HCT116 (cell line): ENCODE results near the gene SPCS2. TPM values are rescaled to one million over a fixed set of nuclear protein-coding genes. Genes with fewer than 3 reads are reported as not detected.

Source experiments
- ATAC-seq: fragments of 200-7000 bp; cut with Tn5 transposase; 2 replicates; pipeline ENCODE4 v1.9.1; 2020; ENCODE audit warnings: mild to moderate bottlenecking, moderate library complexity
- BruUV-seq: library from RNA; stranded (reverse); fragments of 400-500 nt; replicated peaks from 2 replicates; lab custom pipeline; 2021; lab: Mats Ljungman, UMichigan
- CTCF ChIA-PET: fragments of 300-600 bp; sonication (Branson Sonifier 250); formaldehyde crosslinking; loops from one replicate; lab custom pipeline; 2021; ENCODE audit warnings: antibody characterized with exemption; lab: Charles Lee
- POLR2A ChIA-PET: fragments of 300-600, 350-600 bp; sonication (Branson Sonifier 250); formaldehyde crosslinking; loops from one replicate; lab custom pipeline; 2021; ENCODE audit warnings: antibody characterized with exemption; lab: Charles Lee
- RAD21 ChIA-PET, 2 experiments: fragments of 300-600 bp; sonication (Branson Sonifier 250); formaldehyde crosslinking; loops; one replicate each; lab custom pipeline; 2023; ENCODE audit warnings: low total read pairs in 2 of 2; ENCODE audit not compliant: uncharacterized antibody in 2 of 2, unreplicated experiment in 2 of 2, low non-redundant PET in 1 of 2; lab: Charles Lee
- DNase-seq: peaks from one replicate; pipeline ENCODE4 v3.0.0-alpha.2; 2010; ENCODE audit warnings: low read depth, low spot score
- H2AFZ ChIP-seq: fragments of 200-600 bp; shearing (Covaris generic), sonication (generic); 2 replicates; pipeline ENCODE4 v1.6.1; 2017; ENCODE audit warnings: low read depth, mixed run types, mixed read lengths, antibody characterized with exemption, low read length; ENCODE audit not compliant: poor library complexity, severe bottlenecking
- H3K27ac ChIP-seq: 2 replicates; pipeline ENCODE4 v1.5.1; 2012; ENCODE audit warnings: low read depth, low read length
- H3K27me3 ChIP-seq: fragments of 200-600 bp; sonication (generic); 2 replicates; pipeline ENCODE4 v1.6.1; 2016; ENCODE audit warnings: mixed run types, low read length, mixed read lengths; ENCODE audit not compliant: insufficient read depth
- H3K36me3 ChIP-seq, 2 experiments: fragments of 200-500 bp in 1 of 2; fragments of 200-600 bp in 1 of 2; sonication (Bioruptor generic) in 1 of 2; sonication (generic) in 1 of 2; 2 replicates each; pipeline versions ENCODE4 v1.5.1 to v1.6.1; 2014 to 2016; ENCODE audit warnings: low read length in 2 of 2, inconsistent platforms in 1 of 2, mixed read lengths in 1 of 2, mixed run types in 1 of 2; ENCODE audit not compliant: insufficient read depth in 2 of 2, control insufficient read depth in 1 of 2
- H3K4me1 ChIP-seq, 2 experiments: fragments of 200-600 bp in 1 of 2; sonication (generic) in 1 of 2; 2 replicates each; pipeline versions ENCODE4 v1.5.1 to v1.6.1; 2012 to 2017; ENCODE audit warnings: low read length in 2 of 2, inconsistent platforms in 1 of 2, mild to moderate bottlenecking in 1 of 2, mixed read lengths in 1 of 2, mixed run types in 1 of 2, moderate library complexity in 1 of 2; ENCODE audit not compliant: insufficient read depth in 2 of 2, control insufficient read depth in 1 of 2
- H3K4me2 ChIP-seq: fragments of 200-600 bp; sonication (generic); 2 replicates; pipeline ENCODE4 v1.6.1; 2017; ENCODE audit warnings: mixed run types, low read length, mixed read lengths
- H3K4me3 ChIP-seq, 2 experiments: fragments of 200-600 bp in 1 of 2; sonication (generic) in 1 of 2; replicated peaks in 1 of 2; 2 replicates each; pipeline ENCODE4 v1.5.1; 2011 to 2016; ENCODE audit warnings: low read length in 2 of 2, control low read depth in 1 of 2, low read depth in 1 of 2, mild to moderate bottlenecking in 1 of 2, mixed read lengths in 1 of 2, mixed run types in 1 of 2
- H3K79me2 ChIP-seq: fragments of 200-600 bp; sonication (generic); 2 replicates; pipeline ENCODE4 v1.6.1; 2017; ENCODE audit warnings: mild to moderate bottlenecking, mixed run types, low read length, moderate library complexity, mixed read lengths; ENCODE audit not compliant: insufficient read depth
- H3K9ac ChIP-seq: fragments of 200-600 bp; sonication (generic); 2 replicates; pipeline ENCODE4 v1.6.1; 2016; ENCODE audit warnings: low read length, mixed read lengths
- H3K9me2 ChIP-seq: fragments of 200-600 bp; sonication (generic), shearing (Covaris generic); 2 replicates; pipeline ENCODE4 v1.6.1; 2017; ENCODE audit warnings: mixed run types, mild to moderate bottlenecking, moderate library complexity; ENCODE audit not compliant: insufficient read depth
- H3K9me3 ChIP-seq, 2 experiments: fragments of 200-500 bp in 1 of 2; fragments of 200-600 bp in 1 of 2; sonication (Bioruptor generic) in 1 of 2; sonication (generic) in 1 of 2; 2 replicates each; pipeline ENCODE4 v1.6.1; 2014 to 2017; ENCODE audit warnings: low read length in 2 of 2, mixed read lengths in 2 of 2, inconsistent platforms in 1 of 2, low read depth in 1 of 2, mild to moderate bottlenecking in 1 of 2, mixed run types in 1 of 2, moderate library complexity in 1 of 2; ENCODE audit not compliant: control insufficient read depth in 1 of 2, insufficient read depth in 1 of 2
- H4K20me1 ChIP-seq: fragments of 200-600 bp; sonication (generic), shearing (Covaris generic); 2 replicates; pipeline ENCODE4 v1.6.1; 2017; ENCODE audit warnings: mixed run types, mild to moderate bottlenecking, moderate library complexity; ENCODE audit not compliant: insufficient read depth
- CBX3 ChIP-seq: IDR thresholded peaks from 2 replicates; pipeline ENCODE4 v1.6.1; 2012; ENCODE audit warnings: low read depth
- CEBPB ChIP-seq: IDR thresholded peaks from 2 replicates; pipeline ENCODE4 v1.6.1; 2012; ENCODE audit warnings: low read depth
- CTCF ChIP-seq, 3 experiments: fragments of 200-600 bp in 1 of 3; sonication (generic) in 1 of 3; IDR thresholded peaks in 2 of 3; conservative IDR thresholded peaks in 1 of 3; 2 replicates each; pipeline ENCODE4 v1.5.1; 2012 to 2017; ENCODE audit warnings: low read depth in 2 of 3, low read length in 2 of 3, antibody characterized with exemption in 1 of 3, borderline replicate concordance in 1 of 3, control low read depth in 1 of 3, mild to moderate bottlenecking in 1 of 3, mixed read lengths in 1 of 3, mixed run types in 1 of 3, moderate library complexity in 1 of 3; ENCODE audit not compliant: insufficient read depth in 1 of 3
- EGR1 ChIP-seq: IDR thresholded peaks from 2 replicates; pipeline ENCODE4 v1.6.1; 2012; ENCODE audit warnings: low read depth
- ELF1 ChIP-seq: IDR thresholded peaks from 2 replicates; pipeline ENCODE4 v1.6.1; 2012; ENCODE audit warnings: low read depth, borderline replicate concordance
- EZH2 ChIP-seq: fragments of 200-600 bp; sonication (generic); IDR thresholded peaks from 2 replicates; pipeline ENCODE4 v1.6.1; 2017; ENCODE audit warnings: antibody characterized with exemption, mixed run types
- EZH2phosphoT487 ChIP-seq: fragments of 200-600 bp; IDR thresholded peaks from 2 replicates; pipeline ENCODE4 v1.6.1; 2018; ENCODE audit warnings: antibody characterized with exemption, borderline replicate concordance
- FOSL1 ChIP-seq: IDR thresholded peaks from 2 replicates; pipeline ENCODE4 v1.6.1; 2012; ENCODE audit warnings: low read depth
- JUND ChIP-seq: IDR thresholded peaks from 2 replicates; pipeline ENCODE4 v1.6.1; 2012
- POLR2A ChIP-seq: IDR thresholded peaks from 2 replicates; pipeline ENCODE4 v1.7.0; 2011; ENCODE audit warnings: borderline replicate concordance; ENCODE audit not compliant: insufficient read depth, insufficient read length; ENCODE audit errors: extremely low read depth
- POLR2AphosphoS5 ChIP-seq: IDR thresholded peaks from 2 replicates; pipeline ENCODE4 v1.6.1; 2011; ENCODE audit warnings: mild to moderate bottlenecking, low read depth, low read length, moderate library complexity
- RAD21 ChIP-seq: IDR thresholded peaks from 2 replicates; pipeline ENCODE4 v1.6.1; 2012; ENCODE audit warnings: low read depth, mild to moderate bottlenecking
- SP1 ChIP-seq: IDR thresholded peaks from 2 replicates; pipeline ENCODE4 v1.6.1; 2012; ENCODE audit warnings: low read depth
- SRF ChIP-seq: IDR thresholded peaks from 2 replicates; pipeline ENCODE4 v1.6.1; 2012; ENCODE audit warnings: low read depth
- TCF7L2 ChIP-seq: IDR thresholded peaks from 2 replicates; pipeline ENCODE4 v1.7.0; 2011; ENCODE audit warnings: borderline replicate concordance, inconsistent platforms; ENCODE audit not compliant: insufficient read depth, insufficient read length; ENCODE audit errors: extremely low read depth
- YY1 ChIP-seq: IDR thresholded peaks from 2 replicates; pipeline ENCODE4 v1.6.1; 2011; ENCODE audit warnings: low read length, low read depth, moderate library complexity, mild to moderate bottlenecking; ENCODE audit not compliant: insufficient replicate concordance; ENCODE audit errors: extremely low read depth
- ZFX ChIP-seq: fragments of 450-650 bp; IDR thresholded peaks from 2 replicates; pipeline ENCODE4 v1.6.1; 2017
- ZNF274 ChIP-seq: fragments of 200-500 bp; sonication (Bioruptor generic); IDR thresholded peaks from 2 replicates; pipeline ENCODE4 v1.6.1; 2014; ENCODE audit warnings: mild to moderate bottlenecking, low read depth, low read length, inconsistent platforms
- intact Hi-C: fragments of 100-400 bp; cut with micrococcal nuclease; formaldehyde crosslinking; loops from 2 replicates; pipeline ENCODE4 v1.10.0; 2022
- total RNA-seq: library from RNA; stranded (reverse); gene quantifications from one replicate; pipeline ENCODE4 v1.2.1, GENCODE V29; 2021; ENCODE audit not compliant: unreplicated experiment
- TF ChIP-seq, protein P1 (sequence below): IDR thresholded peaks from 2 replicates; pipeline ENCODE4 v1.6.1; 2011; ENCODE audit warnings: mild to moderate bottlenecking, low read length, moderate library complexity; ENCODE audit not compliant: insufficient replicate concordance; ENCODE audit errors: extremely low read depth
- TF ChIP-seq, protein P2 (sequence below): IDR thresholded peaks from 2 replicates; pipeline ENCODE4 v1.6.1; 2012

SPCS2 gene
- total RNA-seq, 1 experiment from 2014 or later = 133 TPM

GRCh38 chr11:75022296-75022695 is 73.2 kb downstream of the SPCS2 start:
- no peak overlapping the region for H3K9ac ChIP-seq
- no peak overlapping the region for H3K4me3 ChIP-seq
- no TSS peak for BruUV-seq
- H3K9me3 ChIP-seq = no peaks in the 10 kb centered on the region
- H4K20me1 ChIP-seq = no peaks in the 10 kb centered on the region
- H3K79me2 ChIP-seq = no peaks in the 10 kb centered on the region
- TF ChIP-seq EZH2phosphoT487 = no peak
- no peak for TF ChIP-seq SP1
- TF ChIP-seq ZFX = no peak
- no peak for TF ChIP-seq TCF7L2
- no peak for TF ChIP-seq SRF
- no peak for TF ChIP-seq POLR2A
- TF ChIP-seq RAD21 = no peak
- TF ChIP-seq ZNF274 = no peak
- TF ChIP-seq ELF1 = no peak
- no peak for TF ChIP-seq FOSL1
- TF ChIP-seq EGR1 = no peak
- no peak for TF ChIP-seq CEBPB
- no peak for TF ChIP-seq CBX3
- no peak for TF ChIP-seq YY1
- TF ChIP-seq, protein P1, sequence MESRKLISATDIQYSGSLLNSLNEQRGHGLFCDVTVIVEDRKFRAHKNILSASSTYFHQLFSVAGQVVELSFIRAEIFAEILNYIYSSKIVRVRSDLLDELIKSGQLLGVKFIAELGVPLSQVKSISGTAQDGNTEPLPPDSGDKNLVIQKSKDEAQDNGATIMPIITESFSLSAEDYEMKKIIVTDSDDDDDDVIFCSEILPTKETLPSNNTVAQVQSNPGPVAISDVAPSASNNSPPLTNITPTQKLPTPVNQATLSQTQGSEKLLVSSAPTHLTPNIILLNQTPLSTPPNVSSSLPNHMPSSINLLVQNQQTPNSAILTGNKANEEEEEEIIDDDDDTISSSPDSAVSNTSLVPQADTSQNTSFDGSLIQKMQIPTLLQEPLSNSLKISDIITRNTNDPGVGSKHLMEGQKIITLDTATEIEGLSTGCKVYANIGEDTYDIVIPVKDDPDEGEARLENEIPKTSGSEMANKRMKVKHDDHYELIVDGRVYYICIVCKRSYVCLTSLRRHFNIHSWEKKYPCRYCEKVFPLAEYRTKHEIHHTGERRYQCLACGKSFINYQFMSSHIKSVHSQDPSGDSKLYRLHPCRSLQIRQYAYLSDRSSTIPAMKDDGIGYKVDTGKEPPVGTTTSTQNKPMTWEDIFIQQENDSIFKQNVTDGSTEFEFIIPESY = no peak
- TF ChIP-seq POLR2AphosphoS5 = no peak
- TF ChIP-seq, protein P2, sequence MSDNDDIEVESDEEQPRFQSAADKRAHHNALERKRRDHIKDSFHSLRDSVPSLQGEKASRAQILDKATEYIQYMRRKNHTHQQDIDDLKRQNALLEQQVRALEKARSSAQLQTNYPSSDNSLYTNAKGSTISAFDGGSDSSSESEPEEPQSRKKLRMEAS = no peak
- no peak for TF ChIP-seq CTCF (IDR thresholded peaks at IDR 0.05 in 2 of 3, conservative IDR thresholded peaks at IDR 0.05 in 1 of 3; ENCODE audit: borderline replicate concordance in 1 of 3, insufficient read depth in 1 of 3, low read depth in 2 of 3, low read length in 2 of 3)
- TF ChIP-seq JUND = no peak
- no peak for TF ChIP-seq EZH2
- ATAC-seq (no peak), DNase-seq (no peak)
- no peak overlapping the region for H3K27ac ChIP-seq
- intact Hi-C loops = loop anchor here (2.0 kb wide), 1 partner anchor 119 kb away; no protein-coding TSS in a partner anchor
- no peaks in the 10 kb centered on the region for H3K36me3 ChIP-seq
- ChIA-PET CTCF (interaction anchor here (0.6 to 5.6 kb wide), 20 partner anchors 8 to 393 kb away, joined by 3 to 79 read pairs (median 5); partner anchors contain the start of gene NEU3), RAD21 (interaction anchor here (0.6 to 3.5 kb wide), 9 partner anchors 14 to 226 kb away, joined by 3 to 19 read pairs (median 5); no protein-coding TSS in a partner anchor), POLR2A (interaction anchor here (1.4 kb wide), 1 partner anchor 226 kb away, joined by 4 read pairs; no protein-coding TSS in a partner anchor)
- H2AFZ ChIP-seq = no peak overlapping the region
- no peaks in the 10 kb centered on the region for H3K9me2 ChIP-seq
- H3K4me1 ChIP-seq = no peaks in the 10 kb centered on the region
- H3K27me3 ChIP-seq = no peaks in the 10 kb centered on the region
- no peak overlapping the region for H3K4me2 ChIP-seq
